GM21737 (cell line): ENCODE results near the gene HMOX2.

Experiments used
- ATAC-seq: cut with Tn5 transposase; IDR thresholded peaks from one replicate; pipeline ENCODE4 v1.9.1; 2021; ENCODE audit warnings: mild to moderate bottlenecking, moderate library complexity; ENCODE audit not compliant: unreplicated experiment

HMOX2 gene

DNA sequence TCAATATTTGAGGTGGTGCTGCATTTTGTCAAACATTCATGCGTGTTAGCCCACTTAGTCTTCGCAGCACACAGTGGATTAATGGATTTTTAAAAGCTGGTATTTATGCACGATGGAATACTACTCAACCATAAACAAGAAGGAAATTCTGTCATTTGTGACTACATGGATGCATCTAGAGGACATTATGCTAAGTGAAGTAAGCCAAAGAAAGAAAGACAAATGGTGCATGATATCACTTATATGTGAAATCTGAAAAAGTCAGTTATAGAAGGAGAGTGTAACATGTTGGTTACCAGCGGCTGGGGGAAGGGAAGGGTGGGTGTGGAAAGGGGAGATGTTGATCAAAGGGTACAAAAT lies 23.0 kb downstream of the HMOX2 start:
- no peak for ATAC-seq

DNA sequence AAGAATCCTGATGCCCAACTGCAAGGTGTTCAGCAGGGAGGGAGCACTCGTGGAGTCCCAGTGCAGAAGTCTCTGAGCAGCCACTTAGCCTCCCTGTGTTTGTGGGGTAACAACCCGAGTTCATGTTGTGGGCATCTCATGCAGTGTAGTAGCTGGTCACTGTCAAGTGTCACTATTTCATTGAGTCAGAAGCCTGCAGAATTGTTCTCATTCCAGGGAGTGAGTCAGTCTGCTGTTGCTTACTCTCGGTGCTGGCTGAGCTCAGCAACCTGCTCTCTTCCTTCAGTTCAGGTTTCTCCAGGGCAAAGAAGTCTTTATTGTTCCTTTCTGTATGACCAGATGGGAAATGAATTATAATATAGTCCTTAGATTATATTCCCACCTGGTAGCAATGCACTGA lies 24.1 kb downstream of the HMOX2 start:
- ATAC-seq: no peak

GRCh38 chr16:4501071-4501478 lies 24.9 kb downstream of the HMOX2 start:
- ATAC-seq: no peak

GRCh38 chr16:4505356-4506147 lies 29.4 kb downstream of the HMOX2 start:
- peak; percentile 65 for ATAC-seq

- no peak for ATAC-seq
These were observed 30.3 kb downstream of the HMOX2 start for GRCh38 chr16:4506450-4506849.

GRCh38 chr16:4507588-4508345 lies 31.6 kb downstream of the HMOX2 start:
- no peak for ATAC-seq

- no peak for ATAC-seq
These were observed 32.6 kb downstream of the HMOX2 start for GRCh38 chr16:4508806-4509205.

GRCh38 chr16:4509420-4509819 lies 33.2 kb downstream of the HMOX2 start:
- ATAC-seq: no peak

- ATAC-seq: no peak
These were observed 33.9 kb downstream of the HMOX2 start for GRCh38 chr16:4510131-4510530.

DNA sequence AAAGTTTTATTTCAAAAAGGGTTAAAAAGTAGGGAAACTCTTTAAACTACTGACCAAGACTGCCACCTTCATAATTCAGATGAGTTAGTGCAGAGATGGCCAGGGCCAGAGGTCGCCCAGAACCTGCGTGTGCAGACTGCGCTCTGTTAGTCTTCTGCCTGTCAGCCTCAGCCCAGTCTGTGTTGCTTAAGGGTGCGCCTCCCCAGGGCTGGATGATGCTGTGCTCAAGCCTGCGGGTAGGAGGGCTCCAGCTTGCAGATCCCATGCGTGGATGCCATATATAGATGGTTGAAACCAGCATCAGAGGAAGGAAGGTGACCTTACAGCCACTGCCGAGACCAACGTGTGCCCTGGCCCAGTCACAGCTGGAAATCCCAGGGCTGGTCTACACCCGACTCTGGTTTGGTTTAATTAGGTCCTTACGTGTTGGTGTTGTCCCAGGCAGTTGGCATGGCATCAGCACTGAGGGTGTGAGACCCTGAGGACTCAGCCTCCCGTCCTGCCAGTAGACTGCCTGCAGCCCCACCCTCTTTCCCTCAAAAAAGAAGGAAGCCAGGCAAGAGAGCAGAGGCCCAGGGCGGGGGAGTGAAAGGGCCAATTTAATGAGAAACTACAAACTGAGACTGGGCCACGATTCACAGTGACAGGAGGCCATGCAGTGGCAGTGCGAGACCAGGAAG lies 34.7 kb downstream of the HMOX2 start:
- no peak for ATAC-seq

DNA sequence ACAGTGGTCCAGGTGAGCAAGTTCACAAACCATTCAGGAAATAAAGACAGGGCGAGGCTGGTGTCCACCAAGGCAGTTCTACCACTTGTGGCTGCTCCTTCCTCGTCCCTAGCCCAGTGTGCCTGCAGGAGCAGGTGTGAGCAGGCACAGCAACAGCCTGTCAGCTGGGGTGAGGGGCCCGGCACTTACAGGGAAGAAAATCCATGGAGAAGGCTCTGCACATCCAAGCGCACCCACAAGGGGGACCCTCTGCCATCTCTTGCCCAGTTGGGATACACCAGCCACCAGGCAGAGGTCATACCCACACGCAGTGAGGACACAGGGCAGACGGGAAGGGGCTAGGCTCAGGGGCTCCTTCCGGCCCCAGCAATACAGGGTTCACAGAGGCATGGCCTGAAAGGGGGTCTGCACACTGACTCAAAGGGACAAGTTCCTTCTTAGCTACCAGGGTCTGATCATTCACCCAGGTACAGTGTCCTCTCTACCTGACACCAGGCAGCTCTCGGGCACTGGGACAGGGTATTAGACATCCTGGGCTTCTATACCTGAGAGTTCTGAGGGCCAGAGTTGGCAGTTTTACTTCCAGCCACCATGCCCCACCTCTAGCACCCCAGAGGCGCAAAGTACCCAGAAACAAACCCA lies 35.4 kb downstream of the HMOX2 start:
- no peak for ATAC-seq

- ATAC-seq: no peak
These were observed 36.3 kb downstream of the HMOX2 start for GRCh38 chr16:4512473-4512872.

DNA sequence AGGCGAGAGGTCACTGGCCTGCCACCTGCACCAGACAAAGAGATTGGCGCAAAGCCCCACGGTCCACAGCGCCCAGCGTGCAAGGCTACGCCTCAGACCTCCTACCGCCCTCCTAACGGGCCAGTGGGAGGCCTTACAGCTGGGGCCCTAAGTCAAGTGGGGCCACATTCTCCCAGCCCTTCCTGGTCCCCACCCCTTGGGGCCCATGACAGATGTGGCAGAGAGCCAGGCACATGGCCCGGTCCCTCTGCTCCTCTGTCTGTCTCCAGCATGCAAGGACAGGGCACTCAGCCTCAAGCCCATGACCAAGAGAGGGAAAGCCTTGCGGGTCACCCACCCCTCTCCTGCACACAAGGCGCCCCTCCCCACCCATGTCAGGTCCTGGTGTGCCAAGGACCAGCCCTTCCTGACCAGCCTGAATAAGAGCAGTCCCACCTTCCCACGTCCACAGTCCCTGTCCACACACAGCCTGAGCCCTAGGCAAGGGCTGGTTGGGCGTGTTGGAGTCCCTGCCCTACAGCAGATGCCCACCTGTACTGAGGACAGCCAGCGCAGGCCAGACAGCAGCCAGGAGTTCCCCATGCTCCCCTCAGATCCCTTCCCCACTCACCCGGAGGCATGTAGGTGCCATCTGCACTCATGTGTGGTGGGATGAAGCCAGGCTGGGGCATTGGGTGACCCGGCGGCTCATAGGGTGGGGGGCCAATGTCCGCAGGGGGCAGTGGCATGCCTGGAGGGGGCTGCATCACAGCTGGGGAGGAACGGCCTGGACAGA lies 37.1 kb downstream of the HMOX2 start:
- ATAC-seq: no peak

DNA sequence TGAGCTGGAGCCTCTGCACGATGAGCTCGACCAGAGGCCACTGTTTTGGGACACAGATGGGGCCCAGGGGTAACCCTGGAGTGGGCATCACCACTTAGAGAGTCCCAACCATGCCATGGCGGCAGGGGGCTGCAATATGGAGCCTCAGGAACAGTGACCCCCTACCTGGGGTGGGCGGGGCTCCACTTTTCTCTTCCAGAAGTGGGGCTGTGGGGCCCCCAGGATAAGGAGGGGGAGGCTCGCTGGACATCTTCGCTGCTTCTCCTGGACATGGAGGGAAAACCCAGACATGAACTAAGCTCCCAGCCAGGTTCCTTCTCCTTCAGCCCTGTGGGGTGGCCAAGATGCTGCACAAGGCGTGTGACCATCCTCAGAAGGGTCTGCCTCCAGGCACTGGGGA lies 37.7 kb downstream of the HMOX2 start:
- ATAC-seq: no peak

DNA sequence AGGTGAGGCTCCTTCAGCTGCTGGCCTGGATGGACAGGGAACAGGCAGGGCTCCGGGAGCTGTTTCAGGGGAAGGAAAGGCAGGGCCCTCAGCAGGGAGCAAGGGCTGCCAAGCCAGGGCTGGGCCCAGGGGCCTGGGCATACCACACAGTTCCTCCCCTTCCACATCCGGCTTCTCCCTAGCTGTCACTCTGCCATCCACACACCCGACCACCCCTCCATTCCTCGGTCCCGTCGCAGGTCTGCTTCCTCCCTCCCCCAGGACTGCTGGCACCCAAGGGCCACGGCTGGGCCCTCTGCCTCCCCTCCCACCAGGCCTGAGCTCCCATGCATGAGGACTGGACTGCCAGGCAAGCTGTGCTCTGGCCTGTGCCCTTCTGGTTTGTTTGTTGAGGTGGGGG lies 38.4 kb downstream of the HMOX2 start:
- no peak for ATAC-seq

DNA sequence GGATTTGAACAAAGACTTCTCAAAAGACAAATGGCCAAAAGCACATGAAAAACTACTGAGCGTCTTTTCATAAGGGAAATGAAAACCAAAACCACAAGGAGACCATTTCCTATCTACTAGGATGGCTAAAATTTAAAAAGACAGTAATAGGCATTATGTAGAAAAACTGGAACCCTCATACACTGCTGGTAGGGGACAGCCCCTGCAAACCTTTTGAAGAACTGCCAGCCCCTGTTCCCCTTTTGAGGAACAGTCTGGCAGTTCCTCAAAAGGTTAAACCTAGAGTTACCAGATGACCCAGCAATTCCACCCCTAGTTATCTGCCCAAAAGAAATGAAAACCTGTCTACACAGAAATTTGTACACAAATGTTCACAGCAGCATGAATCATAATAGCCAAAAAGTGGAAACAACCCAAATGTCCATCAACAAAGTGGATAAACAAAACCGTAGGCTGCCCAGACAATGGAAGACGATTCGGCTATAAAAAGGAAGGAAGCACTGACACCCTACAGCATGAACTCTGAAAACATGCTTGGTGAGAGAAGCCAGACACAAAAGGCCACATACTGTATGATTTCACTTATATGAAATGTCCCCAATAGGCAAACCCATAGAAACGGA lies 39.5 kb downstream of the HMOX2 start:
- ATAC-seq: no peak

DNA sequence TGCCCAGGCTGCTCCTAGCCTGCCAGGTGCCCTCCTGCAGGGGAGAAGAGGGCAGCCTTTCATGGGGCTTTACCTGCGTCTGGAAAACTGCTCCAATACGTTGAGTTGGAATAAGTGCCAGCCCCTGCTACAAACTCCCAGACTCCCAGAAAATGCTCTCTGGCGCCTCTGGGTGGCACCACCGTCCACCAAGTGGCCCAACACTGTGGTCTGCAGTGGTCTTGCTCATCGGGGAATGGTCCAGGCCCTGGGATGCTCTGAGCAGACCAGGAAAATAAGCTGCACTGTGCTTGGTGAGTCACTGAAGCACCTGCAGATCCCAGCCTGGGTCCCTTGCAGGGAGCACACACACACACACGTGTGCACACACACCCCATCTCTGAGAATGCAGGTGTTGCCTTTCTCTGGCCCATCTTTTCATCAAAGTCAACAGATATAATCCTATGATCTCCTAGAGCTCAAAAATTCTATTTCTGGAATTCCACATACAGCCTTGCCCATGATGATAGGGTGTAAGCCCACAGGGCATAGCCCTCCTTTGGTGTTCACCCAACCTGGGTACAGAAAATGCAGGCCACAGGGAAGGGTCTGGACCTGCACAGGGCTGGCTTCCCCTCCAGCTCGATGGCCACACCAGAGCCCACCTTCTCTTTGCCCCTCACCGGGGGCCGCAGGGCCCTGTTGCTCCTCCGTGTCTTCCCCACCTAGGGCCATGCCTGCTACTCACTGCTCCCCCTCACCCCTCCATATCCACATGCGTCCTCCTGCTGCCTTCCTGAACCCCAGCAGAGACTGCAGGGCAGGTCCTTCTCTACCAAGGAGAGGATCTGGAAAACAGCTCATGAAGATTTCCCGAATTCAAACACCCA lies 41.8 kb downstream of the HMOX2 start:
- ATAC-seq: no peak

GRCh38 chr16:4519274-4520058 lies 43.3 kb downstream of the HMOX2 start:
- no peak for ATAC-seq
